ENCODE data around the gene ENOX1.

Gene ENOX1

GRCh38 chr13:43294412-43294811, 492.4 kb downstream of the ENOX1 start:
- H3K27me3 ChIP-seq (ENCODE audit: control insufficient read depth, insufficient read depth, low read length): no peaks in the 10 kb centered on the region
- H3K9me3 ChIP-seq (ENCODE audit: control insufficient read depth, insufficient read depth, low read length): no peaks in the 10 kb centered on the region
- no peak overlapping the region for H3K9ac ChIP-seq (ENCODE audit: low read depth, low read length)
- no peak overlapping the region for H3K4me3 ChIP-seq (ENCODE audit: low read depth, low read length)
- H3K36me3 ChIP-seq (ENCODE audit: control insufficient read depth, insufficient read depth, low read length): no peaks in the 10 kb centered on the region
- H3K4me1 ChIP-seq (ENCODE audit: control insufficient read depth, insufficient read depth, low read length): no peaks in the 10 kb centered on the region

DNA sequence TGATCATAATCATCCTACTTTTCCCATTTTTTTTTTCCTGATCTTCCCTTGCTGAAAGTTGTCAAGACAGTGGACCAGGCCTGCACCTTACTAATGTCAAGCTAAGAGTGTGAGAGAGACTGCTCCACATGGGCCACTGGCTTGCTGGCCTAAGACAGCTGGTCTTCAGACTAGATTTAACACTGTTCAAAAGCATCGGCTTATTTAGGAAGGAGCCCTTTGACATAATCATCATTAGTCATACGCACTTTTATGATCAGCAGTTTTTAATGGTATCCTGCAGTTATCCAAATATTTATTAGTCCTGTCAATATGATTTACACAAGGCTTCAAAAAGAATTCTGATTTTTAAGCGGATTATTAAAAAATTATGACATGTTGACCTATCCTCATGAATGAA, 492.8 kb downstream of the ENOX1 start:
- Histone ChIP-seq H3K9me3 (ENCODE audit: control insufficient read depth, insufficient read depth, low read length) (no peaks in the 10 kb centered on the region), H3K4me3 (ENCODE audit: low read depth, low read length) (no peak overlapping the region), H3K36me3 (ENCODE audit: control insufficient read depth, insufficient read depth, low read length) (no peaks in the 10 kb centered on the region), H3K4me1 (ENCODE audit: control insufficient read depth, insufficient read depth, low read length) (no peaks in the 10 kb centered on the region), H3K9ac (ENCODE audit: low read depth, low read length) (no peak overlapping the region), H3K27me3 (ENCODE audit: control insufficient read depth, insufficient read depth, low read length) (no peaks in the 10 kb centered on the region)

- Histone ChIP-seq H3K4me1 (ENCODE audit: control insufficient read depth, insufficient read depth, low read length) (no peaks in the 10 kb centered on the region), H3K9me3 (ENCODE audit: control insufficient read depth, insufficient read depth, low read length) (no peaks in the 10 kb centered on the region), H3K36me3 (ENCODE audit: control insufficient read depth, insufficient read depth, low read length) (no peaks in the 10 kb centered on the region), H3K4me3 (ENCODE audit: low read depth, low read length) (no peak overlapping the region), H3K27me3 (ENCODE audit: control insufficient read depth, insufficient read depth, low read length) (no peaks in the 10 kb centered on the region), H3K9ac (ENCODE audit: low read depth, low read length) (no peak overlapping the region)
These were observed 493.2 kb downstream of the ENOX1 start for GRCh38 chr13:43293561-43293960.

- H3K9ac ChIP-seq (ENCODE audit: low read depth, low read length): no peak overlapping the region
- H3K27me3 ChIP-seq (ENCODE audit: control insufficient read depth, insufficient read depth, low read length): no peaks in the 10 kb centered on the region
- H3K4me1 ChIP-seq (ENCODE audit: control insufficient read depth, insufficient read depth, low read length): no peaks in the 10 kb centered on the region
- no peaks in the 10 kb centered on the region for H3K36me3 ChIP-seq (ENCODE audit: control insufficient read depth, insufficient read depth, low read length)
- H3K9me3 ChIP-seq (ENCODE audit: control insufficient read depth, insufficient read depth, low read length): no peaks in the 10 kb centered on the region
- no peak overlapping the region for H3K4me3 ChIP-seq (ENCODE audit: low read depth, low read length)
These were observed 493.8 kb downstream of the ENOX1 start for GRCh38 chr13:43293008-43293407.

GRCh38 chr13:43291287-43292060, 495.3 kb downstream of the ENOX1 start:
- no peak overlapping the region for H3K9ac ChIP-seq (ENCODE audit: low read depth, low read length)
- H3K4me1 ChIP-seq (ENCODE audit: control insufficient read depth, insufficient read depth, low read length): no peaks in the 10 kb centered on the region
- no peaks in the 10 kb centered on the region for H3K27me3 ChIP-seq (ENCODE audit: control insufficient read depth, insufficient read depth, low read length)
- no peaks in the 10 kb centered on the region for H3K36me3 ChIP-seq (ENCODE audit: control insufficient read depth, insufficient read depth, low read length)
- no peaks in the 10 kb centered on the region for H3K9me3 ChIP-seq (ENCODE audit: control insufficient read depth, insufficient read depth, low read length)
- no peak overlapping the region for H3K4me3 ChIP-seq (ENCODE audit: low read depth, low read length)

DNA sequence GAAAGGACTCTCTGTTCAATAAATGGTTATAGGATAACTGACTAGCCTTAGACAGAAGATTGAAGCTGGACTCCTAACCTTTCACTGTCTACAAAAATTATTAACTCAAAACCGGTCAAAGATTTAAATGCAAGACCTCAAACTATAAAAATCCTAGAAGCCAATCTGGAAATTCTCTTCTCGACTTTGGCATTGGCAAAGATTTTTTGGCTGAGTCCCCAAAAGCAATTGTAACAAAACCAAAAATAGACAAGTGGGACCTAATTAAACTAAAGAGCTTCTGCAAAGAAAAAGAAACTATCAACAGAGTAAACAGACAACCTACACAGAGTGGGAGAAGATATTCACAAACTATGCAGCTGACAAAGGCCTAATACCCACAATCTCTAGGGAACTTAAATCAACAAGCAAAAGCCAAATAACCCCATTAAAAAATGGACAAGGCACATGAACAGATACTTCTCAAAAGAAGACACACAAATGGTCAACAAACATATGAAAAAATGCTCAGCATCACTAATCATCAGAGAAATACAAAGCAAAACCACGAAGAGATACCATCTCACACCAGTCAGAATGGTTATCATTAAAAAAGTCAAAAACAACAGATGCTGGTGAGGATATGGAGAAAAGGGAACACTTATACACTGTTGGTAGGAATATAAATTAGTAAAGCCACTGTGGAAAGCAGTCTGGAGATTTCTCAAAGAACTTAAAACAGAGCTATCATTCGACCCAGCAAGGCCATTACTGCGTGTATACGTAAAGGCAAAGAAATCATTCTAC, 497.1 kb downstream of the ENOX1 start:
- Histone ChIP-seq H3K4me3 (ENCODE audit: low read depth, low read length) (no peak overlapping the region), H3K4me1 (ENCODE audit: control insufficient read depth, insufficient read depth, low read length) (no peaks in the 10 kb centered on the region), H3K9me3 (ENCODE audit: control insufficient read depth, insufficient read depth, low read length) (no peaks in the 10 kb centered on the region), H3K9ac (ENCODE audit: low read depth, low read length) (no peak overlapping the region), H3K36me3 (ENCODE audit: control insufficient read depth, insufficient read depth, low read length) (no peaks in the 10 kb centered on the region), H3K27me3 (ENCODE audit: control insufficient read depth, insufficient read depth, low read length) (no peaks in the 10 kb centered on the region)

- H3K4me3 ChIP-seq (ENCODE audit: low read depth, low read length): no peak overlapping the region
- no peaks in the 10 kb centered on the region for H3K27me3 ChIP-seq (ENCODE audit: control insufficient read depth, insufficient read depth, low read length)
- H3K9me3 ChIP-seq (ENCODE audit: control insufficient read depth, insufficient read depth, low read length): no peaks in the 10 kb centered on the region
These were observed 500.0 kb downstream of the ENOX1 start for GRCh38 chr13:43286751-43287150.

DNA sequence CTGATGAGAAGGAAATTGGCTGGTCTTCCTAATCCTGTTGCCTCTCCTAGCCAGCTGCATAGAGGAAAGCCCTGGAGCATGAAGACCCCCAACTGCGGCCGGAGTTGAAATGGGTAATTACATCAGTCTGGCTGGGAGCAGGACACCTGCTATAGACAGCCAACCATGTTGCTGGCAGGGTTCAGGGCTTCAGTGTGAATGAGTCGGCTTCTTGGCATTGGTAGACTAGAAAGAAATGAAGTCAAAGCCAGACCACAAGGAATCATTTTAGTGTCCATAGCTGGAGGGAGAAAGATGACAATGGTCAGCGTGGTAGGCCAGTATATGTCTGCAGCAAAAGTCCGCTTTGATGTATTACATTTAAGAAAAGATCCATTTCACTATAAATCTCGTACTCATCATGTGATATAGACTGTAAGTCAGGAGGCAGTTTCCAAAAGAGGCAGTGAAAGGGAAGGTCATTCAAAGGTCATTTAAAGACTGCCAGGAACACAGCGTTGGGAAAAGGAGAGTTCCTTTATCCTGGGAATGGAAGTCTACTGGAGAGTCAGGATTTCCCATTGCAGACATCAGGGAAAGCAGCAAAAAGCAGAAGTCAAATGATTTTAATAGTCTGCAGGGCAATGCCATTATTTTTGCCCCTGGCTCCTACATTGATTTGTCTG, 500.7 kb downstream of the ENOX1 start:
- H3K36me3 ChIP-seq (ENCODE audit: control insufficient read depth, insufficient read depth, low read length): no peaks in the 10 kb centered on the region
- H3K4me3 ChIP-seq (ENCODE audit: low read depth, low read length): no peak overlapping the region
- no peaks in the 10 kb centered on the region for H3K27me3 ChIP-seq (ENCODE audit: control insufficient read depth, insufficient read depth, low read length)
- no peaks in the 10 kb centered on the region for H3K9me3 ChIP-seq (ENCODE audit: control insufficient read depth, insufficient read depth, low read length)
- H3K4me1 ChIP-seq (ENCODE audit: control insufficient read depth, insufficient read depth, low read length): no peaks in the 10 kb centered on the region
- no peak overlapping the region for H3K9ac ChIP-seq (ENCODE audit: low read depth, low read length)

More at GRCh38 chr13:43286751-43287150, 500.0 kb downstream of the ENOX1 start:
- Histone ChIP-seq H3K9ac (ENCODE audit: low read depth, low read length) (no peak overlapping the region), H3K4me1 (ENCODE audit: control insufficient read depth, insufficient read depth, low read length) (no peaks in the 10 kb centered on the region), H3K36me3 (ENCODE audit: control insufficient read depth, insufficient read depth, low read length) (no peaks in the 10 kb centered on the region)

- Histone ChIP-seq H3K4me3 (ENCODE audit: low read depth, low read length) (no peak overlapping the region), H3K9ac (ENCODE audit: low read depth, low read length) (no peak overlapping the region), H3K36me3 (ENCODE audit: control insufficient read depth, insufficient read depth, low read length) (no peaks in the 10 kb centered on the region), H3K9me3 (ENCODE audit: control insufficient read depth, insufficient read depth, low read length) (no peaks in the 10 kb centered on the region), H3K27me3 (ENCODE audit: control insufficient read depth, insufficient read depth, low read length) (no peaks in the 10 kb centered on the region), H3K4me1 (ENCODE audit: control insufficient read depth, insufficient read depth, low read length) (no peaks in the 10 kb centered on the region)
These were observed 502.6 kb downstream of the ENOX1 start for GRCh38 chr13:43284162-43284561.

- Histone ChIP-seq H3K4me1 (ENCODE audit: control insufficient read depth, insufficient read depth, low read length) (no peaks in the 10 kb centered on the region), H3K9me3 (ENCODE audit: control insufficient read depth, insufficient read depth, low read length) (no peaks in the 10 kb centered on the region), H3K36me3 (ENCODE audit: control insufficient read depth, insufficient read depth, low read length) (no peaks in the 10 kb centered on the region), H3K4me3 (ENCODE audit: low read depth, low read length) (no peak overlapping the region), H3K27me3 (ENCODE audit: control insufficient read depth, insufficient read depth, low read length) (no peaks in the 10 kb centered on the region), H3K9ac (ENCODE audit: low read depth, low read length) (no peak overlapping the region)
These were observed 507.1 kb downstream of the ENOX1 start for GRCh38 chr13:43279696-43280095.

GRCh38 chr13:43278127-43278526, 508.6 kb downstream of the ENOX1 start:
- no peak overlapping the region for H3K4me3 ChIP-seq (ENCODE audit: low read depth, low read length)
- no peaks in the 10 kb centered on the region for H3K36me3 ChIP-seq (ENCODE audit: control insufficient read depth, insufficient read depth, low read length)
- no peak overlapping the region for H3K9ac ChIP-seq (ENCODE audit: low read depth, low read length)
- H3K4me1 ChIP-seq (ENCODE audit: control insufficient read depth, insufficient read depth, low read length): no peaks in the 10 kb centered on the region
- H3K27me3 ChIP-seq (ENCODE audit: control insufficient read depth, insufficient read depth, low read length): no peaks in the 10 kb centered on the region
- H3K9me3 ChIP-seq (ENCODE audit: control insufficient read depth, insufficient read depth, low read length): no peaks in the 10 kb centered on the region
